Stimulated activated CD8-positive, alpha-beta memory T cell treated with anti-CD3 and anti-CD28 coated beads, Interleukin-12 subunit alpha, Interleukin-12 subunit beta, amount 100 ng/mL, for 24 hours (primary cell): ENCODE measurements around the gene GPR15LG.
"Not testable (repeated sequence)": the region's sequence is repeated elsewhere in the genome, so short reads cannot be mapped to it uniquely, and the experiment has no call there.

Experiments
- DNase-seq: peaks from one replicate; pipeline ENCODE4 v3.0.0-alpha.2; 2020; ENCODE audit errors: extremely low read depth

The GPR15LG gene

GRCh38 chr10:84173501-84173929 is at the start of gene GPR15LG:
TSS of gene GPR15LG (plus strand) at chr10:84173801. CDS start at chr10:84173852, 51 bp downstream.
- no peak for DNase-seq

- DNase-seq: not testable (repeated sequence)
Measured at GRCh38 chr10:84125910-84126784, 47.5 kb upstream of the GPR15LG start.

GRCh38 chr10:84126785-84127167 is 46.8 kb upstream of the GPR15LG start:
- DNase-seq: no peak

GRCh38 chr10:84135836-84136235 is 37.8 kb upstream of the GPR15LG start:
- DNase-seq: no peak

GRCh38 chr10:84137811-84138210 is 35.8 kb upstream of the GPR15LG start:
- DNase-seq: no peak

- DNase-seq: peak; percentile 25
Measured at GRCh38 chr10:84138478-84139125, 35.0 kb upstream of the GPR15LG start.

- DNase-seq: peak; percentile 97
Measured at GRCh38 chr10:84139126-84140035, 34.2 kb upstream of the GPR15LG start, which contains the start of gene GHITM. TSS of gene GHITM (plus strand) at chr10:84139509. CDS start at chr10:84141501, 1,992 bp downstream.

GRCh38 chr10:84140036-84140379 is 33.6 kb upstream of the GPR15LG start:
- no peak for DNase-seq

- no peak for DNase-seq
Measured at GRCh38 chr10:84147347-84147746, 26.3 kb upstream of the GPR15LG start.

GRCh38 chr10:84148006-84148597 is 25.5 kb upstream of the GPR15LG start:
- DNase-seq: not testable (repeated sequence)

- DNase-seq: no peak
Measured at GRCh38 chr10:84149854-84150253, 23.7 kb upstream of the GPR15LG start.

- no peak for DNase-seq
Measured at GRCh38 chr10:84152769-84153168, 20.8 kb upstream of the GPR15LG start.

GRCh38 chr10:84155521-84155920 is 18.1 kb upstream of the GPR15LG start:
- no peak for DNase-seq

GRCh38 chr10:84156009-84156408 is 17.6 kb upstream of the GPR15LG start:
- DNase-seq: no peak

- DNase-seq: peak; percentile 26
Measured at GRCh38 chr10:84156768-84157167, 16.8 kb upstream of the GPR15LG start.

- no peak for DNase-seq
Measured at GRCh38 chr10:84158061-84158460, 15.5 kb upstream of the GPR15LG start.

GRCh38 chr10:84158550-84158949 is 15.1 kb upstream of the GPR15LG start:
- no peak for DNase-seq

GRCh38 chr10:84159076-84159685 is 14.4 kb upstream of the GPR15LG start:
- DNase-seq: no peak

- DNase-seq: no peak
Measured at GRCh38 chr10:84160663-84161362, 12.8 kb upstream of the GPR15LG start.

- DNase-seq: no peak
Measured at GRCh38 chr10:84163996-84164395, 9.6 kb upstream of the GPR15LG start.
